ENCODE results near the gene KRTAP24-1. TPM values are rescaled to one million over a fixed set of nuclear protein-coding genes. Genes with fewer than 3 reads are reported as not detected.

The KRTAP24-1 gene
- total and polyA plus RNA-seq, 12 donors: not detected

- H3K27ac ChIP-seq: no peak overlapping the region
- no peak for ATAC-seq
- H3K27me3 ChIP-seq: no peaks in the 10 kb centered on the region
- intact Hi-C loops (cut with DNase I): no loop called here
- H3K9me3 ChIP-seq: no peaks in the 10 kb centered on the region
- H3K4me1 ChIP-seq: no peaks in the 10 kb centered on the region
- 85 to 91% methylated on average over 2 of the region's 2 CpGs for WGBS, 2 donors
- H3K36me3 ChIP-seq: no peaks in the 10 kb centered on the region
- TF ChIP-seq CTCF (IDR thresholded peaks at IDR 0.05): no peak
- no peak for DNase-seq
- no peak overlapping the region for H3K4me3 ChIP-seq
Observed at GRCh38 chr21:30315701-30316100, 33.0 kb upstream of the KRTAP24-1 start.

DNA sequence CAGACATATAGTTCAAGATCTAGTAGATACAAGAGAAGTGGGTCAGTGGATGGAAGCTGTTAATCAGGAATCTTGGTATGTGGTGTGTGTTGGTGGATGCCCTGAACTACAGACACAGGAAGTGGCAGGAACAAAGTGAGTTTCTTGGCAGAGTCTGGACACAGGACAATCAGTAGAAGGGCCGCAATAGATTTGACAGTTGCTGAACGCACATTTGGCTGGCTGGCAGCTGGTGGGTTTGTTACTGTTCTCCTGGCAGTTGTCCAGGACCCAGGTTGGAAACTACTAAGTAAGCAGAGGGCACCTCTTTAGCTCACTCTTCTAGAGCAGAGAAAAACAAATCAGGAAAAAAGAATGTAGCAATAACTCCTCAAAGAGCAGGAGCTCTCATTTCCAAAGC lies 24.1 kb upstream of the KRTAP24-1 start:
- H3K4me1 ChIP-seq: no peaks in the 10 kb centered on the region
- intact Hi-C loops (cut with DNase I): no loop called here
- ATAC-seq (no peak), DNase-seq (no peak)
- no peak overlapping the region for H3K4me3 ChIP-seq
- no peak overlapping the region for H3K27ac ChIP-seq
- H3K9me3 ChIP-seq: peaks cover 0 to 8% (median 0%) of the 10 kb centered on the region in 11 donors
- TF ChIP-seq CTCF (IDR thresholded peaks at IDR 0.05): no peak
- 34 to 35% methylated on average over 2 of the region's 2 CpGs for WGBS, 2 donors
- no peaks in the 10 kb centered on the region for H3K27me3 ChIP-seq
- H3K36me3 ChIP-seq: no peaks in the 10 kb centered on the region

- no peak overlapping the region for H3K27ac ChIP-seq
- H3K9me3 ChIP-seq: peaks cover 0 to 25% (median 2%) of the 10 kb centered on the region in 11 donors
- DNase-seq (no peak), ATAC-seq (no peak)
- intact Hi-C loops (cut with DNase I): no loop called here
- 46 to 63% methylated on average over 1 of the region's 1 CpG for WGBS, 2 donors
- no peaks in the 10 kb centered on the region for H3K27me3 ChIP-seq
- TF ChIP-seq CTCF (IDR thresholded peaks at IDR 0.05): no peak
- no peak overlapping the region for H3K4me3 ChIP-seq
- H3K4me1 ChIP-seq: no peaks in the 10 kb centered on the region
- H3K36me3 ChIP-seq: no peaks in the 10 kb centered on the region
Observed at GRCh38 chr21:30305136-30305535, 22.4 kb upstream of the KRTAP24-1 start.

DNA sequence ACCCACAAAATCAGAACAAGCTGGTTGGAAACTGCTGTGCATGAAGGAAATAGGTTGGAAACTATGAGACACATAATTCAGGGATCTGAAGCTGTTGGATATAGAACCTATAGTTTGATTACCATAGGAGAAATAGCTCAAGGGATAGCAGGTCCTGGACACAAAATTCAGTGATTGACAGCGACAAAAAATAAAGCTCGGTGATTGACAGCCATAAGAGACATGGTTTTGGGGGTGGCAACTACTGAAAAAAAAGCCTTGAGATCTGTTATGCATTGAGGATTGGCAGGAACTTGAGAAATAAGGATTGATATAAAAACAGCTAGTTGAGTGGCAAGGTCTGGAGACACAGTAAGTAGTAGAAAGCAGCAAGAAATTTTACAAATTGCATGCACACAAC lies 6.5 kb upstream of the KRTAP24-1 start, which contains the start of gene KRTAP25-1:
Gene KRTAP25-1, minus strand, starts transcription at position 300 of the 400 bp plus-strand sequence. Its CDS starts 24 bp downstream, at position 276.
- H3K27ac ChIP-seq: no peak within 1 kb of the TSS
- H3K9me3 ChIP-seq: peaks cover 0 to 7% (median 0%) of the 10 kb centered on the region in 11 donors
- DNase-seq (no peak), ATAC-seq (no peak)
- no peak for TF ChIP-seq CTCF (IDR thresholded peaks at IDR 0.05)
- intact Hi-C loops (cut with DNase I): no loop called here
- H3K4me1 ChIP-seq: no peaks in the 10 kb centered on the region
- H3K27me3 ChIP-seq: no peaks in the 10 kb centered on the region
- H3K36me3 ChIP-seq: no peaks in the 10 kb centered on the region
- 84 to 92% methylated on average over 2 of the region's 2 CpGs for WGBS, 2 donors
- no peak within 1 kb of the TSS for H3K4me3 ChIP-seq
